HEK293T (cell line): Measurements from ENCODE around the gene SSBP2.
A peak's percentile ranks its signal among the peaks of the same experiment; 100 is the strongest.

ENCODE experiments used
- CTCF ChIA-PET: fragments of 350-600 bp; formaldehyde crosslinking; extraction: SDS; loops from one replicate; lab custom pipeline; 2021; ENCODE audit warnings: antibody characterized with exemption, inconsistent platforms; lab: Yijun Ruan, JAX
- POLR2A ChIA-PET: fragments of 350-600 bp; formaldehyde crosslinking; extraction: SDS; loops from one replicate; lab custom pipeline; 2020; ENCODE audit warnings: antibody characterized with exemption, inconsistent platforms; lab: Yijun Ruan, JAX
- DNase-seq: peaks from one replicate; pipeline ENCODE4 v3.0.0; 2012; ENCODE audit warnings: mixed read lengths; ENCODE audit errors: extremely low spot score
- ARNT ChIP-seq: fragments of 450-650 bp; IDR thresholded peaks from 2 replicates; pipeline ENCODE4 v1.6.1; 2017; ENCODE audit warnings: mild to moderate bottlenecking
- BHLHE40 ChIP-seq: fragments of 450-650 bp; IDR thresholded peaks from 2 replicates; pipeline ENCODE4 v1.6.1; 2016; ENCODE audit warnings: mild to moderate bottlenecking, moderate library complexity, borderline replicate concordance
- CTBP1 ChIP-seq: fragments of 450-650 bp; IDR thresholded peaks from 2 replicates; pipeline ENCODE4 v1.6.1; 2016; ENCODE audit warnings: borderline replicate concordance
- ELF4 ChIP-seq: fragments of 450-650 bp; IDR thresholded peaks from 2 replicates; pipeline ENCODE4 v1.6.1; 2017; ENCODE audit warnings: antibody characterized with exemption
- FOXA1 ChIP-seq: fragments of 450-650 bp; IDR thresholded peaks from 2 replicates; pipeline ENCODE4 v1.6.1; 2016; ENCODE audit warnings: mild to moderate bottlenecking
- FOXK2 ChIP-seq: fragments of 450-650 bp; IDR thresholded peaks from 2 replicates; pipeline ENCODE4 v1.6.1; 2016; ENCODE audit warnings: mild to moderate bottlenecking
- FOXM1 ChIP-seq: fragments of 450-650 bp; IDR thresholded peaks from 2 replicates; pipeline ENCODE4 v1.6.1; 2017; ENCODE audit warnings: mild to moderate bottlenecking, borderline replicate concordance
- HDGF ChIP-seq: fragments of 450-650 bp; IDR thresholded peaks from 2 replicates; pipeline ENCODE4 v1.6.1; 2017; ENCODE audit warnings: antibody characterized with exemption, borderline replicate concordance
- L3MBTL2 ChIP-seq: fragments of 450-650 bp; conservative IDR thresholded peaks from 2 replicates; pipeline ENCODE4 v1.6.1; 2016; ENCODE audit warnings: mild to moderate bottlenecking
- LEF1 ChIP-seq: fragments of 450-650 bp; IDR thresholded peaks from 2 replicates; pipeline ENCODE4 v1.6.1; 2017; ENCODE audit warnings: mild to moderate bottlenecking, borderline replicate concordance
- NFRKB ChIP-seq: fragments of 450-650 bp; IDR thresholded peaks from 2 replicates; pipeline ENCODE4 v1.6.1; 2016; ENCODE audit warnings: mild to moderate bottlenecking, moderate library complexity
- SP1 ChIP-seq: fragments of 450-650 bp; IDR thresholded peaks from 2 replicates; pipeline ENCODE4 v1.6.1; 2017
- SUZ12 ChIP-seq: fragments of 450-650 bp; IDR thresholded peaks from 2 replicates; pipeline ENCODE4 v1.6.1; 2016; ENCODE audit warnings: mild to moderate bottlenecking
- TARDBP ChIP-seq: fragments of 450-650 bp; IDR thresholded peaks from 2 replicates; pipeline ENCODE4 v1.6.1; 2016
- ZNF384 ChIP-seq: fragments of 450-650 bp; IDR thresholded peaks from 2 replicates; pipeline ENCODE4 v1.6.1; 2016
- TF ChIP-seq, protein P1 (sequence below): fragments of 450-650 bp; IDR thresholded peaks from 2 replicates; pipeline ENCODE4 v1.6.1; 2016

SSBP2 gene

GRCh38 chr5:81755320-81755719 lies 4.4 kb upstream of the SSBP2 start:
- ChIA-PET CTCF (interaction anchor here (0.9 to 3.5 kb wide), 3 partner anchors 83 to 411 kb away, joined by 3 to 14 read pairs (median 4); no protein-coding TSS in a partner anchor), POLR2A (interaction anchor here (1.1 to 2.3 kb wide), 3 partner anchors 12 to 97 kb away, joined by 5 to 14 read pairs (median 5); no protein-coding TSS in a partner anchor)
- TF ChIP-seq FOXM1, result no peak
- TF ChIP-seq LEF1, result no peak
- TF ChIP-seq L3MBTL2, result no peak
- no peak for TF ChIP-seq SUZ12
- no peak for TF ChIP-seq ARNT
- DNase-seq, result no peak

- TF ChIP-seq NFRKB (no peak), ARNT (no peak), SUZ12 (no peak), FOXK2 (no peak), BHLHE40 (no peak), FOXM1 (no peak), HDGF (no peak), TARDBP (no peak), CTBP1 (no peak), SP1 (no peak), FOXA1 (no peak), LEF1 (no peak), L3MBTL2 (no peak), ELF4 (no peak), ZNF384 (no peak)
- TF ChIP-seq, protein P1, sequence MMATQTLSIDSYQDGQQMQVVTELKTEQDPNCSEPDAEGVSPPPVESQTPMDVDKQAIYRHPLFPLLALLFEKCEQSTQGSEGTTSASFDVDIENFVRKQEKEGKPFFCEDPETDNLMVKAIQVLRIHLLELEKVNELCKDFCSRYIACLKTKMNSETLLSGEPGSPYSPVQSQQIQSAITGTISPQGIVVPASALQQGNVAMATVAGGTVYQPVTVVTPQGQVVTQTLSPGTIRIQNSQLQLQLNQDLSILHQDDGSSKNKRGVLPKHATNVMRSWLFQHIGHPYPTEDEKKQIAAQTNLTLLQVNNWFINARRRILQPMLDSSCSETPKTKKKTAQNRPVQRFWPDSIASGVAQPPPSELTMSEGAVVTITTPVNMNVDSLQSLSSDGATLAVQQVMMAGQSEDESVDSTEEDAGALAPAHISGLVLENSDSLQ, result no peak
- CTCF ChIA-PET, result interaction anchor here (1.4 to 3.5 kb wide), 2 partner anchors 84 to 103 kb away, joined by 4 to 14 read pairs; no protein-coding TSS in a partner anchor
- no peak for DNase-seq
- POLR2A ChIA-PET, result interaction anchor here (1.1 to 2.3 kb wide), 3 partner anchors 13 to 97 kb away, joined by 5 to 14 read pairs (median 5); no protein-coding TSS in a partner anchor
Observed at GRCh38 chr5:81754621-81755020, 3.7 kb upstream of the SSBP2 start.

DNA sequence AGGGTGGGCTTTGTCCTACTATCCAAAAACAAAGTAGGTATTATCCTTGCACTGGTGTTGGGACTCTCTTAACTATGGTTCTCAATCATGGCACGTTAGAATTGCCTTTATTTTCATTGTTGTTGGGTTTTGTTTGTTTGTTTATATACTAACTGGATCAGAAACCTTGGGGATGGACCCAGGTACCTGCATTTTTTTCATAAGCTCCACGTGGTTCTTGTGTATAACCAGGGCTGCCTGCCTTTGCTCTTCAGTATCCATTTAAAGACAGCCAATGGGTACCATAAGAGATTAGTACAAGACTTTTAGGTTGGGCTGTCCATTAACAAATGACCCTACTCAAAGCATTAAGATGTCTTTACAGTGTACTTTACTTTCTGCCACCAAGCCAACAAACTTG lies 2.5 kb upstream of the SSBP2 start:
- CTCF ChIA-PET, result interaction anchor here (1.0 to 3.5 kb wide), 2 partner anchors 85 to 98 kb away, joined by 3 to 14 read pairs; no protein-coding TSS in a partner anchor
- no peak for DNase-seq
- TF ChIP-seq, protein P1, result no peak
- TF ChIP-seq FOXM1 (no peak), HDGF (no peak), L3MBTL2 (no peak), TARDBP (no peak), ELF4 (no peak), ZNF384 (no peak), SP1 (no peak), LEF1 (no peak)
- POLR2A ChIA-PET, result interaction anchor here (1.1 kb wide), 2 partner anchors 97 to 98 kb away, joined by 3 to 5 read pairs; no protein-coding TSS in a partner anchor

- POLR2A ChIA-PET, result interaction anchor here (0.9 to 3.4 kb wide), 4 partner anchors 10 to 99 kb away, joined by 3 to 123 read pairs (median 7); no protein-coding TSS in a partner anchor
Observed at GRCh38 chr5:81752644-81752963, 1.7 kb upstream of the SSBP2 start.

DNA sequence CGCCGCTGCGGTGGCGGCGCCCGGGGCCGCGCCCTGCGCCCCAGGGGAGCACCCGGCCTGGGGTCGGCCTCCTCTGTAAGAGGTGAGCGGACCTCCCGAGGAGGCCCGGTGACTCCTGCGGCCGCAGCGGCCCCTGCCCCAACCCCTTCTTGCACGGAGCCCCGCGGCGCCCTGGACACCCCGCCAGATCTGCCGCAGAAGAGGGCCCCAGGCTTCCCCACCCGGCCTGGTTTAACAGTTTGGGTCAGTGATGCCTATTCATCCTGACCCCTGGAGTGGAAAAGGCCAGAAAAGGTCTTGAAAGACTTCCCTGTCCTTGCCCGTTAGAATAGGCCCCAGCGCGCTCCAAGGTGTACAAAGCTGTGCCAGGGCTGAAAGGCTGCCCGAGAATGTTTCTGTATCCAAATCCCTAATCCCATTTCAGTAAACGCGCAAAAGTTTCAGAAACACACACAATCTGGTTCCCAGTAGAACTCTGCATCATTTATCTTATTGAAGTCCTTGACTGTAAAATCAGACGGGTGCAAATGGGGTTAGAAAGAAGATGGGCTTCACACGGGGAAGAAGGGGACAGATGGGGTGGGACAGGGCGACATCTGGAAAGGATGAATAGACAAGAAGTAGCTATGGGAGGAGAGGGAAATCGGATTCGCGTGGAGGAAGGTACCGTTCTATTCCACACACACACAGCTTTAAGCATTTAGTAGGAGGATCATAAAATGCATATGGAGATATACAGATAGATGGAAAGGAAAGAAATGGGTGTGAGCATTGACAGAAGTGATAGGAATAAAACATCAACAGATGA lies 1.1 kb upstream of the SSBP2 start:
- ChIA-PET POLR2A (interaction anchor here (0.9 to 3.4 kb wide), 8 partner anchors 10 to 228 kb away, joined by 3 to 123 read pairs (median 3); no protein-coding TSS in a partner anchor), CTCF (interaction anchor here (0.7 to 2.6 kb wide), 4 partner anchors 10 to 413 kb away, joined by 3 to 21 read pairs (median 6); no protein-coding TSS in a partner anchor)
- no peak for TF ChIP-seq ELF4
- TF ChIP-seq CTBP1, result no peak
- TF ChIP-seq NFRKB, result no peak
- no peak for TF ChIP-seq FOXA1
- no peak for TF ChIP-seq SP1
- TF ChIP-seq LEF1, result no peak
- TF ChIP-seq ZNF384, result no peak
- no peak for TF ChIP-seq HDGF
- TF ChIP-seq ARNT, result no peak
- no peak for TF ChIP-seq FOXK2
- TF ChIP-seq TARDBP, result no peak
- no peak for DNase-seq

More at GRCh38 chr5:81752644-81752963, 1.7 kb upstream of the SSBP2 start:
- TF ChIP-seq TARDBP, result no peak
- TF ChIP-seq ELF4, result no peak
- no peak for TF ChIP-seq FOXM1
- TF ChIP-seq HDGF, result no peak
- TF ChIP-seq CTBP1, result no peak
- no peak for TF ChIP-seq ZNF384
- no peak for DNase-seq
- CTCF ChIA-PET, result interaction anchor here (0.7 to 2.6 kb wide), 3 partner anchors 10 to 99 kb away, joined by 3 to 21 read pairs (median 3); no protein-coding TSS in a partner anchor

DNA sequence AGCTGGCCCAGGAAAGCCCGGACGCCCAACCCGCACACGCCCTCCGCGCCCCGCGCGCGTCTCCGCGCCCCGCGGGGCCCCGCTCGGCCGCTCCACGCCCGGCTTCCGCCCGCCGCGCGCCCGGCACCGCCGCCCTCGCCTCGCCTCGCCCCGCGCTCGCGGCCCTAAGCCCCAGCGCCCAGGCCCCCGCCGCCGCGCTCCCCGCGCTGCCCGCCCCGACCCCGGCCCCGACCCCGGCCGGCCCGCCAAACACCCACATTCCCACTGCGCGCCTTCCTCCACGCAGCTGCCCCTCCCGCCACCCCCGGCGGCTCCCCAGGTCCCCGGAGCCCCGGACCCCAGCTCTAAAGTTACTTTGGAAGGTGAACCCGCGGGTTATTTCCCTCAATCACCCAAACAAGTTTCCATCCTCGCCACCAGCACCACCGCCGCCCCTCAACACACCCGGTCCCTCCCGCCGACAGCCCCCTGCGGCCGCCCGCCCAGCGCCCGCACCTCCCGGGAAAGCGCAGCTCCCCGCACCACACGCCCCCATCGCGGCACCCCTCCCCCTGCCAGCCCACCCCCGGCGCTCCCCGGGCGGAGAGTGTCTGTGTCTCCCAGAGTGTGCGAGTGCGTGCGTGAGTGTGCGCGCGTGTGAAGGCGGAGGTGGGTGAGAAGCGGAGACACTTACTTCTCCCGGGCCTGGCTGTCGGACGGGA lies 439 bp downstream of the SSBP2 start:
- POLR2A ChIA-PET, result interaction anchor here (0.6 to 3.4 kb wide), 15 partner anchors 9 to 242 kb away, joined by 3 to 123 read pairs (median 4); partner anchors contain the start of gene ATG10
- no peak for TF ChIP-seq FOXK2
- TF ChIP-seq ELF4, result no peak
- TF ChIP-seq, protein P1, result no peak
- no peak for TF ChIP-seq ARNT
- TF ChIP-seq ZNF384, result no peak
- TF ChIP-seq FOXM1, result no peak
- no peak for TF ChIP-seq SUZ12
- no peak for TF ChIP-seq LEF1
- no peak for TF ChIP-seq NFRKB
- TF ChIP-seq HDGF, result no peak
- TF ChIP-seq SP1, result no peak
- TF ChIP-seq BHLHE40, result no peak
- TF ChIP-seq CTBP1, result no peak
- TF ChIP-seq TARDBP, result no peak
- TF ChIP-seq FOXA1, result no peak
- no peak for TF ChIP-seq L3MBTL2

More for the DNA sequence above, 439 bp downstream of the SSBP2 start:
- CTCF ChIA-PET, result interaction anchor here (0.8 to 2.6 kb wide), 3 partner anchors 101 to 415 kb away, joined by 3 to 21 read pairs (median 9); no protein-coding TSS in a partner anchor
- DNase-seq, result peak; percentile 17
